Measurements from ENCODE around the gene SRD5A3.

DNA sequence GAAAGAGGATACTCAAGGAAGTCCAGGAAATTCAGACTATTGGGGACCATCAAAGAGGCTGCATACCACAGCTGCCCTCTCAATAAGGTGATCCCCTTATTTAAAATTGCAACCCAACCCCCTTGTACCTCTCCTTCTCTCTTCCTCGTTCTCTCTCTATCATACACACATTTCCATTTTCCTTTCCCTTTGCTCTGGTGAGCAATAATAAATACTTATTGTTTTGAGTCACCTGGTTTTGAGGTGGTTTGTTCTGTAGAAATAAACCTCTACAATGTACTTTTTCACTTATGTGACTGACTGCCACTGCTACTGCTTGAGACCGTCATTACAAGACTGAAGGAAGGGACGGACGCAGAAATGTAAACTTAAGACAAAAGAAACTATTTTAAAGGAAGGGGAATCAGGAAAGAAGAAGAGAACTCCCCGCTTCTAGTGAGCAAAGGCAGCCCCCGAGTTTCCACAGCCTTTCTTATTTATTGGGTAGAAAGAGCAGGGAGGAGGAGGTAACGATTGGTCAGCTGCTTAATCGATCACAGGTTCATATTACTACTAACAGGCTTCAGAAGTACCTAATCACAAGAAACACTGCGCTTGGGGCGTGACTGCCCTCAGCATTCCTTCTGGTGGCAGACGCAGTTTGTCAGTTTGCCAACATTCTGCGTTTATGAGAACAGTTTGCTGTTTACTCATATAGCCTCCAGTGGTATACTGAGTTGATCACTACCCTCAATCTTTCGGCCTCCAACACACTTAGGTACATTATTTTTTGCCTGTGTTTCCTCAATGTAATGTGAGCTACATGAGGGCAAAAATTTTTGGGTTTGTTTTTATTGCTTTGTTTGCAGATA lies 32.8 kb downstream of the SRD5A3 start:
- no peak for TF ChIP-seq CTCF (IDR thresholded peaks at IDR 0.05)
- TF ChIP-seq, protein P1, sequence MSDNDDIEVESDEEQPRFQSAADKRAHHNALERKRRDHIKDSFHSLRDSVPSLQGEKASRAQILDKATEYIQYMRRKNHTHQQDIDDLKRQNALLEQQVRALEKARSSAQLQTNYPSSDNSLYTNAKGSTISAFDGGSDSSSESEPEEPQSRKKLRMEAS (CRISPR knock-in tag; IDR thresholded peaks at IDR 0.05), result no peak
- TF ChIP-seq ETV6 (CRISPR knock-in tag; IDR thresholded peaks at IDR 0.05), result no peak

Measured in WTC11 (cell line).